Mucosa of descending colon (tissue), 3 donors: Measurements from ENCODE around the gene GPR21. TPM values are rescaled to one million over a fixed set of nuclear protein-coding genes. Genes with fewer than 3 reads are reported as not detected.

ENCODE experiments used
- ATAC-seq: fragments of 200-7000 bp; cut with Tn5 transposase; one replicate; pipeline ENCODE4 v1.9.1; 2020; ENCODE audit warnings: mild to moderate bottlenecking, moderate library complexity
- DNase-seq, 3 donors: peaks; one replicate each; pipeline ENCODE4 v3.0.0-alpha.2; 2020
- H3K36me3 ChIP-seq: fragments of 200-600 bp; one replicate; pipeline ENCODE4 v1.8.0; 2021; ENCODE audit warnings: low read depth, mild to moderate bottlenecking
- H3K4me1 ChIP-seq: fragments of 200-600 bp; one replicate; pipeline ENCODE4 v1.8.0; 2021; ENCODE audit warnings: low read depth, mild to moderate bottlenecking
- H3K4me3 ChIP-seq: fragments of 200-600 bp; one replicate; pipeline ENCODE4 v1.8.0; 2021; ENCODE audit warnings: mild to moderate bottlenecking
- H3K9me3 ChIP-seq: fragments of 200-600 bp; one replicate; pipeline ENCODE4 v1.8.0; 2021; ENCODE audit warnings: mild to moderate bottlenecking
- CTCF ChIP-seq: fragments of 200-600 bp; IDR thresholded peaks from one replicate; pipeline ENCODE4 v1.8.0; 2022; ENCODE audit warnings: antibody characterized with exemption, mild to moderate bottlenecking
- intact Hi-C, 2 donors: fragments of 100-400 bp; cut with DNase I in 1 of 2; cut with micrococcal nuclease in 1 of 2; formaldehyde crosslinking; loops; one replicate each; pipeline versions ENCODE4 v1.11.0 to v1.11.1; 2022; cut with DNase I, micrococcal nuclease
- total RNA-seq, 3 donors: library from RNA; stranded (reverse); fragmentation: NEBNext Ultra II Directional in 2 of 3; extraction: Animal tissue kit (Norgen Biotek cat#: 25700) in 2 of 3; gene quantifications; one replicate each; pipeline versions ENCODE4 v1.2.1 to v1.2.4, GENCODE V29; 2021 to 2023
- donor health status: DM: no; HTN: no; CAD: no; lungs with moderate emphysema.
- donor health status: DM: no; HTN: no; CAD: no.
- donor health status: DM: no; HTN: yes; CAD: no.

Gene GPR21
- total RNA-seq, 3 donors from 2014 or later = 0.64 to 3.2 (median 2.6) TPM

GRCh38 chr9:123026425-123026824 lies 7.0 kb upstream of the GPR21 start:
- intact Hi-C loops = no loop called here
- TF ChIP-seq CTCF = no peak
- no peaks in the 10 kb centered on the region for H3K36me3 ChIP-seq
- ATAC-seq = no peak
- no peak for DNase-seq
- H3K4me1 ChIP-seq = no peaks in the 10 kb centered on the region
- H3K4me3 ChIP-seq = no peak overlapping the region
- no peaks in the 10 kb centered on the region for H3K9me3 ChIP-seq

- ATAC-seq = no peak
- intact Hi-C loops = no loop called here
- no peak for TF ChIP-seq CTCF
Observed at GRCh38 chr9:123027517-123027916, 6.0 kb upstream of the GPR21 start.

GRCh38 chr9:123028136-123028535 lies 5.3 kb upstream of the GPR21 start:
- H3K4me1 ChIP-seq = no peaks in the 10 kb centered on the region
- no peak for TF ChIP-seq CTCF
- no peak for DNase-seq
- H3K4me3 ChIP-seq = no peak overlapping the region
- intact Hi-C loops = no loop called here
- H3K9me3 ChIP-seq = no peaks in the 10 kb centered on the region
- peak; percentile 35 for ATAC-seq
- no peaks in the 10 kb centered on the region for H3K36me3 ChIP-seq

More at GRCh38 chr9:123027517-123027916, 6.0 kb upstream of the GPR21 start:
- Histone ChIP-seq H3K36me3 (no peaks in the 10 kb centered on the region), H3K4me3 (no peak overlapping the region), H3K4me1 (no peaks in the 10 kb centered on the region), H3K9me3 (no peaks in the 10 kb centered on the region)
- DNase-seq = no peak

- H3K4me3 ChIP-seq = no peak overlapping the region
- intact Hi-C loops = no loop called here
- DNase-seq (no peak), ATAC-seq (no peak)
- H3K4me1 ChIP-seq = no peaks in the 10 kb centered on the region
- H3K36me3 ChIP-seq = no peaks in the 10 kb centered on the region
- TF ChIP-seq CTCF = no peak
- no peaks in the 10 kb centered on the region for H3K9me3 ChIP-seq
Observed at GRCh38 chr9:123028973-123029372, 4.5 kb upstream of the GPR21 start.

GRCh38 chr9:123031963-123032362 lies 1.5 kb upstream of the GPR21 start:
- no peaks in the 10 kb centered on the region for H3K9me3 ChIP-seq
- no peaks in the 10 kb centered on the region for H3K36me3 ChIP-seq
- intact Hi-C loops = no loop called here
- no peak for TF ChIP-seq CTCF
- no peaks in the 10 kb centered on the region for H3K4me1 ChIP-seq
- ATAC-seq = no peak
- DNase-seq = no peak
- no peak overlapping the region for H3K4me3 ChIP-seq

GRCh38 chr9:123033864-123034601 lies 566 bp downstream of the GPR21 start:
- H3K4me1 ChIP-seq = no peaks in the 10 kb centered on the region
- intact Hi-C loops = no loop called here
- no peaks in the 10 kb centered on the region for H3K36me3 ChIP-seq
- TF ChIP-seq CTCF = no peak
- H3K4me3 ChIP-seq = no peak overlapping the region
- no peak for DNase-seq
- ATAC-seq = no peak
- no peaks in the 10 kb centered on the region for H3K9me3 ChIP-seq
